Astrocyte of the cerebellum (primary cell): ENCODE results near the gene FSHB.

Experiments used
- DNase-seq: peaks from one replicate; pipeline ENCODE4 v3.0.0-alpha.2; 2011; ENCODE audit warnings: low read depth
- H3K4me3 ChIP-seq: 2 replicates; pipeline ENCODE4 v1.5.1; 2011; ENCODE audit warnings: mild to moderate bottlenecking, low read depth, low read length, moderate library complexity
- CTCF ChIP-seq: IDR thresholded peaks from 2 replicates; pipeline ENCODE4 v1.5.1; 2012; ENCODE audit warnings: low read length, low read depth, moderate library complexity, mild to moderate bottlenecking; ENCODE audit errors: missing control alignments
- in situ Hi-C: cut with HindIII; loops from 2 replicates; pipeline ENCODE4 v1.10.0; 2017; ENCODE audit warnings: low sequenced_read_pairs

The FSHB gene

GRCh38 chr11:30206249-30206996, 24.4 kb upstream of the FSHB start:
- no peak for TF ChIP-seq CTCF
- in situ Hi-C loops = no loop called here
- DNase-seq = no peak
- H3K4me3 ChIP-seq = no peak overlapping the region

GRCh38 chr11:30210357-30210756, 20.5 kb upstream of the FSHB start:
- no peak for DNase-seq
- no peak for TF ChIP-seq CTCF
- in situ Hi-C loops = no loop called here
- H3K4me3 ChIP-seq = no peak overlapping the region

- TF ChIP-seq CTCF = no peak
Measured at GRCh38 chr11:30216534-30216933, 14.3 kb upstream of the FSHB start.

GRCh38 chr11:30218278-30218677, 12.5 kb upstream of the FSHB start:
- no peak overlapping the region for H3K4me3 ChIP-seq
- DNase-seq = no peak
- in situ Hi-C loops = no loop called here
- no peak for TF ChIP-seq CTCF

More at GRCh38 chr11:30216534-30216933, 14.3 kb upstream of the FSHB start:
- no peak overlapping the region for H3K4me3 ChIP-seq
- in situ Hi-C loops = no loop called here
- no peak for DNase-seq

- H3K4me3 ChIP-seq = no peak overlapping the region
- no peak for TF ChIP-seq CTCF
- no peak for DNase-seq
- in situ Hi-C loops = no loop called here
Measured at GRCh38 chr11:30225642-30226041, 5.2 kb upstream of the FSHB start.

GRCh38 chr11:30228323-30228884, 2.4 kb upstream of the FSHB start:
- in situ Hi-C loops = no loop called here

More at GRCh38 chr11:30228323-30228884, 2.4 kb upstream of the FSHB start:
- DNase-seq = no peak
- no peak overlapping the region for H3K4me3 ChIP-seq
- TF ChIP-seq CTCF = no peak
